Measurements from ENCODE around the gene CDK14. TPM values are rescaled to one million over a fixed set of nuclear protein-coding genes. Genes with fewer than 3 reads are reported as not detected.

CDK14 gene
- total RNA-seq, 2 donors from 2014 or later, result 8.7 to 13.4 TPM

DNA sequence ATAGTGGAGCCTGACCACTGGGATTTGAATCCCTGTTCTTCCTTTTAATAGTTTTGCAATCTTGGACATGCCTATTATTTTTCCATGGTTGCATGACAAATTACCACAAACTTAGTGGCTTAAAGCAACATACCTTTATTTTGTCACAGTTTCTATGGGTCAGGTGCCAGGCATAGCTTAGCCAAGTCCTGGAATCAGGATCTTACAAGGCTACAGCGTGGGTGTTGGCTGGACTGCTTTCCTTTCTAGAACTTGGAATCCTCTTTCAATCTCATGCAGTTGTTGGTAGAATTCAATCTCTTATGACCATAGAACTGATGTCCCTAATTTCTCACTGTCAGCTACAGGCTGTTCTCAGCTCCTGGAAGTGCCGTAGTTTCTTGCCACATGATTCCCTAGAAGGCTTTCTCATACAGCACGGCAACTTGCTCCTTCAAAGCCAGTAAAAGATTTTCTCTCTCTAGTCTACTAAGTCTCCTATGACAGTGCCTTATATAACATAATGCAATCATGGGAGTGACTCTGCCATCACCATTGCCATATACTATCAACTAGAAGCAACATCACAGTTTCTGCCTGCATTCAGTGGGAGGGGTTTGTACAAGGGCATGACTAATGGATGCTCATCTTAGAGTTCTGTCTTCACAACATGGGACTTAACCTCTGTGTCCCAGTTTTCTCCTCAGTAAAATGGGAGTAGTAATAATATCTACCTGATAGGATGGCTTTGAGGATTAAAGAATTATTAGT lies 424.7 kb downstream of the CDK14 start:
- Mint-ChIP-seq H3K9me3 (no peaks in the 10 kb centered on the region), H3K27ac (no peak overlapping the region), H3K4me3 (no peak overlapping the region), H3K4me1 (no peaks in the 10 kb centered on the region), H3K36me3 (ENCODE audit: low read depth) (no peaks in the 10 kb centered on the region), H3K27me3 (ENCODE audit: insufficient read depth) (no peaks in the 10 kb centered on the region)
- Histone ChIP-seq H3K4me1 (ENCODE audit: control insufficient read depth, insufficient read depth, low read length) (no peaks in the 10 kb centered on the region), H3K27ac (ENCODE audit: low read depth, low read length) (no peak overlapping the region), H3K4me3 (ENCODE audit: low read length) (no peak overlapping the region), H3K36me3 (ENCODE audit: control insufficient read depth, insufficient read depth, low read length) (no peaks in the 10 kb centered on the region), H3K9ac (ENCODE audit: extremely low read depth, low read length, poor library complexity, severe bottlenecking) (no peak overlapping the region), H3K9me3 (ENCODE audit: control insufficient read depth, low read length) (no peaks in the 10 kb centered on the region), H3K27me3 (ENCODE audit: control insufficient read depth, insufficient read depth, low read length, poor library complexity, severe bottlenecking) (no peaks in the 10 kb centered on the region)
- TF ChIP-seq, protein P1, sequence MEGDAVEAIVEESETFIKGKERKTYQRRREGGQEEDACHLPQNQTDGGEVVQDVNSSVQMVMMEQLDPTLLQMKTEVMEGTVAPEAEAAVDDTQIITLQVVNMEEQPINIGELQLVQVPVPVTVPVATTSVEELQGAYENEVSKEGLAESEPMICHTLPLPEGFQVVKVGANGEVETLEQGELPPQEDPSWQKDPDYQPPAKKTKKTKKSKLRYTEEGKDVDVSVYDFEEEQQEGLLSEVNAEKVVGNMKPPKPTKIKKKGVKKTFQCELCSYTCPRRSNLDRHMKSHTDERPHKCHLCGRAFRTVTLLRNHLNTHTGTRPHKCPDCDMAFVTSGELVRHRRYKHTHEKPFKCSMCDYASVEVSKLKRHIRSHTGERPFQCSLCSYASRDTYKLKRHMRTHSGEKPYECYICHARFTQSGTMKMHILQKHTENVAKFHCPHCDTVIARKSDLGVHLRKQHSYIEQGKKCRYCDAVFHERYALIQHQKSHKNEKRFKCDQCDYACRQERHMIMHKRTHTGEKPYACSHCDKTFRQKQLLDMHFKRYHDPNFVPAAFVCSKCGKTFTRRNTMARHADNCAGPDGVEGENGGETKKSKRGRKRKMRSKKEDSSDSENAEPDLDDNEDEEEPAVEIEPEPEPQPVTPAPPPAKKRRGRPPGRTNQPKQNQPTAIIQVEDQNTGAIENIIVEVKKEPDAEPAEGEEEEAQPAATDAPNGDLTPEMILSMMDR (conservative IDR thresholded peaks at IDR 0.05), result no peak
- no peak for DNase-seq
- 95% methylated on average over 3 of the region's 3 CpGs for WGBS, 2 experiments (ENCODE audit: insufficient coverage in 1 of 2, insufficient read length in 1 of 2)

DNA sequence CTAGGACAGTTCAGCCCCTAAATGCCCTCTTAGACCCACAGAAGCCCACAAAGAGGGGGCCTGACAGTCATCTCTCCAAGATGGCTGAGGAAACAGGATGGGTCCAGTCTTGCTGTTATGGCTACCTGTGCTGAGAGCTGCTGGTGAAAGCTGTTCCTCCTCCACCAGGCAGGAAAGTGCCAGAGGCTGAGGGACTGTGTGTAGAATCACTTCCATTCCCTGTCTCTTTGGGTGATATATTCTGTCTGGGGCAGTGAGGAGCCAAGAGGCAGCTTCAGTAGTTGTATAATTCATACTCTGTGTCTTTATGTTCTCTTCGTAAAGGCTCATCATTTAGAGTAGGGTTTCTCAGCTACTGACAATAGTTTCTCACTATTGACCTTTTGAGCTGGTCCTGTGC lies 425.8 kb downstream of the CDK14 start:
- no peak for DNase-seq
- no peaks in the 10 kb centered on the region for H3K9me3 ChIP-seq (ENCODE audit: control insufficient read depth, low read length)
- no peak overlapping the region for H3K4me3 ChIP-seq (ENCODE audit: low read length)
- H3K27ac ChIP-seq (ENCODE audit: low read depth, low read length), result no peak overlapping the region
- 96% methylated on average over 1 of the region's 1 CpG; no CpG with 5 or more reads in 1 of the 2 experiments for WGBS, 2 experiments (ENCODE audit: insufficient coverage in 1 of 2, insufficient read length in 1 of 2)
- no peaks in the 10 kb centered on the region for H3K4me1 ChIP-seq (ENCODE audit: control insufficient read depth, insufficient read depth, low read length)
- Mint-ChIP-seq H3K36me3 (ENCODE audit: low read depth) (no peaks in the 10 kb centered on the region), H3K4me1 (no peaks in the 10 kb centered on the region), H3K27ac (no peak overlapping the region), H3K4me3 (no peak overlapping the region), H3K27me3 (ENCODE audit: insufficient read depth) (no peaks in the 10 kb centered on the region), H3K9me3 (no peaks in the 10 kb centered on the region)
- no peak overlapping the region for H3K9ac ChIP-seq (ENCODE audit: extremely low read depth, low read length, poor library complexity, severe bottlenecking)
- TF ChIP-seq, protein P1 (conservative IDR thresholded peaks at IDR 0.05), result no peak
- no peaks in the 10 kb centered on the region for H3K36me3 ChIP-seq (ENCODE audit: control insufficient read depth, insufficient read depth, low read length)
- H3K27me3 ChIP-seq (ENCODE audit: control insufficient read depth, insufficient read depth, low read length, poor library complexity, severe bottlenecking), result no peaks in the 10 kb centered on the region

DNA sequence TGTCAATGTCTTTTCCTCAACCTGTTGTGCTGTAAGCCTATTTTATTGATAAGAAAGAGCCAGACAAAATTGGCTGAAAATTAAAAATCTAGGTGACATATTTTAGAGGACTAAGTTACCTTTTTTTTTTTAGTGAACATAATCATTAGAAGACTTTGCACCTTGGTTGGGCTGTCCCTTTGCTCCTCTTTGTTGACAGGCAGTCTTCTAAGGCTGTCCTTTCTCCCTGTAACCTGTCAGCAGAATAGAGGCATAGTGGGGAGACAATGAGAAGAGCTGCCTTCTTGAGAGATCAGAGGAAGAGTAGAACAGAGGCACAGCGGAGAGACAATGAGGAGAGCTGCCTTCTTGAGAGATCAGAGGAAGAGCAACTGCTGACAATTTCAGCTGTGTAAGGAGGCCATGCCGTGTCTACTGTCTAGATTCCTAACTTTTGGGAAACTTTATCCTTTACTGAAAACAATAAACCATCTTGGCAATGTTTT lies 429.8 kb downstream of the CDK14 start:
- H3K27ac Mint-ChIP-seq, result no peak overlapping the region
- H3K4me3 Mint-ChIP-seq, result no peak overlapping the region
- Histone ChIP-seq H3K9me3 (ENCODE audit: control insufficient read depth, low read length) (no peaks in the 10 kb centered on the region), H3K4me3 (ENCODE audit: low read length) (no peak overlapping the region), H3K4me1 (ENCODE audit: control insufficient read depth, insufficient read depth, low read length) (no peaks in the 10 kb centered on the region), H3K27ac (ENCODE audit: low read depth, low read length) (no peak overlapping the region), H3K9ac (ENCODE audit: extremely low read depth, low read length, poor library complexity, severe bottlenecking) (no peak overlapping the region), H3K27me3 (ENCODE audit: control insufficient read depth, insufficient read depth, low read length, poor library complexity, severe bottlenecking) (no peaks in the 10 kb centered on the region), H3K36me3 (ENCODE audit: control insufficient read depth, insufficient read depth, low read length) (no peaks in the 10 kb centered on the region)
- DNase-seq, result no peak
- H3K9me3 Mint-ChIP-seq, result no peaks in the 10 kb centered on the region
- H3K36me3 Mint-ChIP-seq (ENCODE audit: low read depth), result no peaks in the 10 kb centered on the region
- TF ChIP-seq, protein P1 (conservative IDR thresholded peaks at IDR 0.05), result no peak
- peaks cover 8% of the 10 kb centered on the region for H3K4me1 Mint-ChIP-seq
- no peaks in the 10 kb centered on the region for H3K27me3 Mint-ChIP-seq (ENCODE audit: insufficient read depth)
- 80 to 85% methylated on average over 1 to 2 of the region's 2 CpGs for WGBS, 2 experiments (ENCODE audit: insufficient coverage in 1 of 2, insufficient read length in 1 of 2)
